SK-N-SH treated with all-trans-retinoic acid at 6 μM for 48 hours (cell line): ENCODE measurements around the gene DYRK2.

ENCODE experiments used
- ARNTL ChIP-seq: fragments of 450-650 bp; formaldehyde crosslinking; IDR thresholded peaks from 2 replicates; pipeline ENCODE4 v1.5.0; 2020; ENCODE audit warnings: low read depth, mild to moderate bottlenecking, moderate library complexity, borderline replicate concordance
- BACH2 ChIP-seq: fragments of 250-450 bp; sonication (Bioruptor Pico); IDR thresholded peaks from 2 replicates; pipeline ENCODE4 v1.9.0; 2021; ENCODE audit warnings: mild to moderate bottlenecking, borderline replicate concordance
- CREB5 ChIP-seq: fragments of 250-450 bp; sonication (Bioruptor Pico); IDR thresholded peaks from 2 replicates; pipeline ENCODE4 v1.5.1; 2020; ENCODE audit warnings: low read depth, mild to moderate bottlenecking, moderate library complexity
- CSRNP3 ChIP-seq: fragments of 250-450 bp; sonication (Bioruptor Pico); IDR thresholded peaks from 2 replicates; pipeline ENCODE4 v1.5.1; 2021; ENCODE audit warnings: mild to moderate bottlenecking, moderate library complexity
- OSR1 ChIP-seq: fragments of 250-450 bp; sonication (Bioruptor Pico); IDR thresholded peaks from 2 replicates; pipeline ENCODE4 v1.8.0; 2022; ENCODE audit warnings: moderate library complexity, mild to moderate bottlenecking, inconsistent platforms
- PATZ1 ChIP-seq: fragments of 250-450 bp; sonication (Bioruptor Pico); IDR thresholded peaks from 2 replicates; pipeline ENCODE4 v1.8.0; 2020; ENCODE audit warnings: mild to moderate bottlenecking, moderate library complexity, borderline replicate concordance
- TOX ChIP-seq: fragments of 250-450 bp; sonication (Bioruptor Pico); IDR thresholded peaks from 2 replicates; pipeline ENCODE4 v1.8.0; 2021; ENCODE audit warnings: mild to moderate bottlenecking, moderate library complexity, borderline replicate concordance
- ZFP3 ChIP-seq: fragments of 250-450 bp; sonication (Bioruptor Pico); IDR thresholded peaks from 2 replicates; pipeline ENCODE4 v1.5.0; 2020; ENCODE audit warnings: mild to moderate bottlenecking, moderate library complexity
- ZFP30 ChIP-seq: fragments of 450-650 bp; formaldehyde crosslinking; IDR thresholded peaks from 2 replicates; pipeline ENCODE4 v1.5.0; 2022; ENCODE audit warnings: mild to moderate bottlenecking, moderate library complexity

DNA sequence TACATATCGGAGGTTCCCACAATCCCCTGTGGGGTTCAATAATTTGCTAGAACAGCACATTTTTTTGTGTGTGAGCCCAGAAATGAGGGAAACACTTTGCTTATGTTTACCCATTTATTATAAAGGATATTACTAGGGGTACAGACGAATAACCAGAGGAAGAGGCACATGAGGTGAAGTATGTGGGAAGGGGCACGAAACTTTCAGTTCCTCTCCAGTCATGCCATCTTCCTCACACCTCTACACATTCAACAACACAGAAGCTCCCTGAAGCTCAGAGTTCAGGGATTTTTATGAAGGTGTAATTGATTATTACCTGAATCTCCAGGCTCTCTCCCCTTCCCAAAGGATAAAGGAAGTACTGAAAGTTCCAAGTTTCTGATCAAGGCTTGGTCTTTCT lies 30.2 kb upstream of the DYRK2 start:
- TF ChIP-seq CREB5 (CRISPR knock-in tag) (no peak), OSR1 (CRISPR knock-in tag) (no peak), PATZ1 (CRISPR knock-in tag) (no peak), BACH2 (CRISPR knock-in tag) (no peak), TOX (CRISPR knock-in tag) (no peak), ARNTL (CRISPR knock-in tag) (no peak), ZFP30 (CRISPR knock-in tag) (no peak), ZFP3 (CRISPR knock-in tag) (no peak), CSRNP3 (CRISPR knock-in tag) (no peak)
